HG03520 (cell line): ENCODE measurements around the gene PRAMEF2.
"Not testable (repeated sequence)": the region's sequence is repeated elsewhere in the genome, so short reads cannot be mapped to it uniquely, and the experiment has no call there.

Source experiments
- ATAC-seq: cut with Tn5 transposase; IDR thresholded peaks from one replicate; pipeline ENCODE4 v1.9.1; 2021; ENCODE audit warnings: mild to moderate bottlenecking, moderate library complexity; ENCODE audit not compliant: unreplicated experiment

Gene PRAMEF2

GRCh38 chr1:12856786-12857185, at the start of gene PRAMEF2:
Gene PRAMEF2 (plus strand): TSS chr1:12857086. CDS start chr1:12859010, 1,924 bp downstream.
- not testable (repeated sequence) for ATAC-seq

GRCh38 chr1:12809933-12810332, 47.0 kb upstream of the PRAMEF2 start:
- ATAC-seq = no peak

- ATAC-seq = no peak
Measured at GRCh38 chr1:12810691-12811408, 46.0 kb upstream of the PRAMEF2 start.

- ATAC-seq = no peak
Measured at GRCh38 chr1:12811409-12811784, 45.5 kb upstream of the PRAMEF2 start.

GRCh38 chr1:12819061-12819460, 37.8 kb upstream of the PRAMEF2 start:
- not testable (repeated sequence) for ATAC-seq

GRCh38 chr1:12831310-12831709, 25.6 kb upstream of the PRAMEF2 start, which contains the start of gene PRAMEF11:
Gene PRAMEF11 (minus strand): TSS chr1:12831410. CDS start chr1:12828789, 2,621 bp downstream.
- ATAC-seq = not testable (repeated sequence)

- ATAC-seq = not testable (repeated sequence)
Measured at GRCh38 chr1:12833251-12833650, 23.6 kb upstream of the PRAMEF2 start.

- not testable (repeated sequence) for ATAC-seq
Measured at GRCh38 chr1:12848620-12849019, 8.3 kb upstream of the PRAMEF2 start, which contains the start of gene HNRNPCL1. Gene HNRNPCL1 (minus strand): TSS chr1:12848720. CDS start chr1:12848289, 431 bp downstream.

- no peak for ATAC-seq
Measured at GRCh38 chr1:12851779-12852178, 5.1 kb upstream of the PRAMEF2 start.

- not testable (repeated sequence) for ATAC-seq
Measured at GRCh38 chr1:12863131-12863880, 6.4 kb downstream of the PRAMEF2 start.

- not testable (repeated sequence) for ATAC-seq
Measured at GRCh38 chr1:12878453-12878852, 21.6 kb downstream of the PRAMEF2 start.

- ATAC-seq = not testable (repeated sequence)
Measured at GRCh38 chr1:12886101-12886500, 29.2 kb downstream of the PRAMEF2 start, which contains the start of gene PRAMEF4. Gene PRAMEF4 (minus strand): TSS chr1:12886201. CDS start chr1:12883394, 2,807 bp downstream.

GRCh38 chr1:12898170-12898569, 41.3 kb downstream of the PRAMEF2 start, which contains the start of gene PRAMEF10:
Gene PRAMEF10 (minus strand): TSS chr1:12898270. CDS start chr1:12895847, 2,423 bp downstream.
- ATAC-seq = not testable (repeated sequence)

- not testable (repeated sequence) for ATAC-seq
Measured at GRCh38 chr1:12899186-12899585, 42.3 kb downstream of the PRAMEF2 start.

GRCh38 chr1:12903793-12904572, 47.1 kb downstream of the PRAMEF2 start:
- ATAC-seq = not testable (repeated sequence)
